GM12865 (cell line): ENCODE data around the gene PROK1.
"Not testable (repeated sequence)": the region's sequence is repeated elsewhere in the genome, so short reads cannot be mapped to it uniquely, and the experiment has no call there.

ENCODE experiments used
- DNase-seq: peaks from one replicate; pipeline ENCODE4 v3.0.0; 2010; ENCODE audit warnings: low read depth
- H3K4me3 ChIP-seq: 2 replicates; pipeline ENCODE4 v1.5.1; 2011; ENCODE audit warnings: mild to moderate bottlenecking, low read depth, low read length, control low read depth
- CTCF ChIP-seq: IDR thresholded peaks from 2 replicates; pipeline ENCODE4 v1.5.1; 2011; ENCODE audit warnings: low read length, control low read depth, low read depth, inconsistent platforms; ENCODE audit not compliant: insufficient read depth; ENCODE audit errors: missing control alignments

The PROK1 gene

GRCh38 chr1:110450929-110451328 is at the start of gene PROK1:
Gene PROK1, plus strand, starts transcription at chr1:110451149. Its CDS starts 68 bp downstream, at chr1:110451217.
- no peak within 1 kb of the TSS for H3K4me3 ChIP-seq

GRCh38 chr1:110403805-110404204 is 47.1 kb upstream of the PROK1 start:
- no peak for TF ChIP-seq CTCF
- no peak overlapping the region for H3K4me3 ChIP-seq
- no peak for DNase-seq

More at GRCh38 chr1:110450929-110451328, at the start of gene PROK1:
- TF ChIP-seq CTCF, result no peak
- DNase-seq, result no peak

GRCh38 chr1:110404401-110404800 is 46.5 kb upstream of the PROK1 start:
- no peak for TF ChIP-seq CTCF
- H3K4me3 ChIP-seq, result no peak overlapping the region
- no peak for DNase-seq

GRCh38 chr1:110406407-110406806 is 44.5 kb upstream of the PROK1 start:
- not testable (repeated sequence) for DNase-seq
- H3K4me3 ChIP-seq, result peak overlapping the region; percentile 76

- H3K4me3 ChIP-seq, result peak within 1 kb of the TSS; percentile 76
- TF ChIP-seq CTCF, result no peak
- DNase-seq, result peak; percentile 97
Observed at GRCh38 chr1:110407260-110408210, 43.4 kb upstream of the PROK1 start, which contains the start of gene LAMTOR5. Gene LAMTOR5, minus strand, starts transcription at chr1:110407694. Its CDS starts 74 bp downstream, at chr1:110407620.

- DNase-seq, result no peak
- no peak for TF ChIP-seq CTCF
- peak overlapping the region; percentile 76 for H3K4me3 ChIP-seq
Observed at GRCh38 chr1:110408488-110408887, 42.5 kb upstream of the PROK1 start.

GRCh38 chr1:110409316-110409715 is 41.6 kb upstream of the PROK1 start:
- H3K4me3 ChIP-seq, result no peak overlapping the region
- DNase-seq, result no peak

More at GRCh38 chr1:110409316-110409715, 41.6 kb upstream of the PROK1 start:
- no peak for TF ChIP-seq CTCF
